Stimulated activated CD8-positive, alpha-beta memory T cell treated with anti-CD3 and anti-CD28 coated beads, Interleukin-7, amount 100 ng/mL, for 48 hours (primary cell): Measurements from ENCODE around the gene RAD52.
"Not testable (repeated sequence)": the region's sequence is repeated elsewhere in the genome, so short reads cannot be mapped to it uniquely, and the experiment has no call there.

Source experiments
- DNase-seq, 2 donors: peaks; one replicate each; pipeline ENCODE4 v3.0.0-alpha.2; 2020; ENCODE audit warnings: low read depth in 1 of 2; ENCODE audit errors: extremely low read depth in 1 of 2

RAD52 gene

DNA sequence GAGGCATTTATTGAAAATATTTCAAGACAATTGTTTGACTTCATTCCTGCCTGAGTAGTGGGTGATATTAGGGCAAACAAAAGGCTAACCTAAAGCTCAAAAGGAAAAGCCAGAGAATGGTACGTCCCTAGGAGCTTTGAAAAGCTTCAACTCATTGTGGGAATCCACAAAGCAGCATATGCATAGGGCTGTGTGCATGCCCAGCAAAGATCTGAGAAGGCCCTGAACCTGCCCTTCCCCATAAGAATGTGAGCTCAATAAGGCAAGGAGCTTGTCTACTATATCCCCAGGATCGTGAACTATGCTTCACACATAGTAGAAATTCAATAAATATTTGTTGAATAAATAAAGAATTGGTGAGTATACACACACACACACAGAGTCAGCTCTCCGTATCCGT is 19.1 kb upstream of the RAD52 start:
- no peak for DNase-seq

GRCh38 chr12:967641-968040 is 18.1 kb upstream of the RAD52 start:
- DNase-seq: no peak

DNA sequence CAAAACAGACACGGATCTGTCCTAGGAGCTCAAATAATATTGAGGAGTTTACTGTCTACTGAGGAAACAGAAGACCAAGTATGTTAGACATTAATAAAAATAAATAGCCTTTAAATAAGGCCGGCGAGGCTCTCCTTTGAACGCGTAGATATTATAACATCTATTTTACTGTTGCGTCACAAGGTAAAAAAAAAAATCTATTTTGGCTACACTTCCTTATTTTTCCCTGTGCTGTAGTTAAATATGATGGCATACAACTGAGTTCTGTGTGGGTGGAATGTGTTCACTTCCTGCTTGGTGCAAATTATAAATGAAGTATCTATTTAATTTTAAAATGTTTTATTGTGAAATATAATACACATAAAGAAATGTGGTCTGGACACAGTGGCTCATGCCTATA is 17.2 kb upstream of the RAD52 start:
- no peak for DNase-seq

- DNase-seq: no peak
Observed at GRCh38 chr12:958588-959123, 9.2 kb upstream of the RAD52 start.

GRCh38 chr12:955939-956338 is 6.4 kb upstream of the RAD52 start:
- DNase-seq: no peak

- no peak for DNase-seq
Observed at GRCh38 chr12:954741-955140, 5.2 kb upstream of the RAD52 start.

- no peak for DNase-seq
Observed at GRCh38 chr12:953776-954175, 4.3 kb upstream of the RAD52 start.

- no peak for DNase-seq
Observed at GRCh38 chr12:951176-951575, 1.7 kb upstream of the RAD52 start.

GRCh38 chr12:948238-948637 is 1.3 kb downstream of the RAD52 start:
- DNase-seq: no peak

- DNase-seq: no peak
Observed at GRCh38 chr12:946631-947030, 2.9 kb downstream of the RAD52 start.

DNA sequence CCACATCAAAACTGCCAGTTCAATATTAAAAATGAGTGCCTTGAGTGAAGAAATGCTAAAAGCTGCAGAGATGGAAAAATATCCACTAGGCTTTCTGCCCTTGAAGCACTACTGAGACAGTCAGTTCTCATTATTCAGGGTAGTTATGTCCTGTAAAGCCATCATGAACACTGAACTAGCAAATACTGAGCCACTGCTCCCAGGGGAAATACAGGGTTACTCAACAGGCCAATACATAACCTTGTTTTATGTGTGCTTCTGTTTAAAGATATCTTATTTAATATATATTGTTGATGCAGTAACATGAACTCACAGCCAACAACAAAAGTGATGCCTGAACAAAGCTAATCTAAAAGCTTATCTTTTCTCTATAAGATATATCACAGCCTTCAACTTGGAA is 3.3 kb downstream of the RAD52 start:
- DNase-seq: no peak

DNA sequence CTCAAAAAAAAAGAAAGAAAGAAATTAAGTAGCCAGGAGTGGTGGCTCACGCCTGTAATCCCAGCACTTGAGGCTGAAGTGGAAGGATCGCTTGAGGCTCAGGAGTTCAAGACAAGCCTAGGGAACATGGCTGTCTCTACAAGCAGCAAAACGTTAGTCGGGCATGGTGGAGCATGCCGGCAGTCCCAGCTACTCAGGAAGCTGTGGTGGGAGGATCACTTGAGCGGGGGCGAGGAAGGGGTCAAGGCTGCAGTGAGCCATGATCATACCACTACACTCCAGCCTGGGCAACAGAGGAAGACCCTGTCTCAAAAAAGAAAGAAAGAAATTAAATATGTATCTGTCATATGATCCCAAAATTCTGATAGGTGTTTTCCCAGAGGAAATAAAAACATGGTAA is 5.3 kb downstream of the RAD52 start:
- DNase-seq: no peak

GRCh38 chr12:943051-943450 is 6.4 kb downstream of the RAD52 start:
- no peak for DNase-seq

DNA sequence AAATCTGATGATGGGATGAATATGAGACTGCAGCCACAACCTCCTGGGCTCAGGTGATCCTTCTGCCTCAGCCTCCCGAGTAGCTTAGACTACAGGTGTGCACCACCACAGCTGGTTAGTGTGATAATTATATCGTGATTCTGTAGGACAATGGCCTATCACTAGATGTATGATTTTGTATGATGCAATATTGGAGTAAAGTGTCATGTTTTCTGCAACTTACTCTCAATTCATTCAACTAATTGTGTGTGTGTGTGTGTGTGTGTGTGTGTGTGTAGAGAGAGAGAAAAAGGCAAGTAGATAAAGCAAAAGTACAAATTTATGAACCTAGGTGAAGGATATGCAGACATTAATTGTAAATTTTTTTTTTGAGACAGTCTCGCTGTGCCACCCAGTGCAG is 10.7 kb downstream of the RAD52 start:
- no peak for DNase-seq

GRCh38 chr12:936377-937345 is 12.8 kb downstream of the RAD52 start:
- no peak for DNase-seq

GRCh38 chr12:935891-936290 is 13.6 kb downstream of the RAD52 start:
- not testable (repeated sequence) for DNase-seq

- no peak for DNase-seq
Observed at GRCh38 chr12:931591-931990, 17.9 kb downstream of the RAD52 start.

DNA sequence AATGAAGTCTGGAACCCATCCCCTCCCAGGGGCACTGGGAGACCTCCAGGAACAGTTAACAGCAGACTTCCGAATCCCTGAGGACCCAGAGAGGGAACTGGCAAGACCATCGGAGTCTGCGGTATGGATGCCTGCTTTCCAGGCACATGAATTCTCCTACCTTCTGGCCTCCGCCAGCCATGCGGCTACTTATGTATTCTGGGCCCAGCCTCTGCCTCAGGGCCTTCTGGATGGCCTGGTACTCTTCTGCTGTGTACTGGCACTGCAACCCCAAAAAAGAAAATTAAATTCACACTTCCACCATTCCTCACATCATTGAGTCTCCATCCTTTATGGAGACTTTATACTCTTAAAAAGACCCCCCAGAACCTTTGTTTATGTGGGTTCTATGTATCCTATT is 18.4 kb downstream of the RAD52 start:
- no peak for DNase-seq

DNA sequence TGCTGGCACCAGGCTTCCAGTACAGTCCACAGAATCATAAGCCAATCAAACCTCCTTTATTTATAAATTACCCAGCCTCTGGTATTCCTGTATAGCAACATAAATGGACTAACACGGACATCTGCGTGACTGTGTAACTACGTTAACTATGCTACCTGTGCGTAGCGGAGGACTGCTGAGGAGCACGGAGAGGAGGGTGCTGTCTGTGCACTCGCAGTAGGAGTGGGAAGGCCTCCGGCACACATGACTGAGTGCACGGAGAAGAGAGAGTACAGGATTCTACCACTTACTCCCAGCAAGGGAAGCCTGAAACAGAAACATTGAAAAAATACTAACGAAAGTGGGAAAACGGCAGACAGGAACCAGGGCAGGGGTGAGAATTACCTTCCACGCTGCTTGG is 22.9 kb downstream of the RAD52 start:
- no peak for DNase-seq

- no peak for DNase-seq
Observed at GRCh38 chr12:922285-922684, 27.2 kb downstream of the RAD52 start.

- no peak for DNase-seq
Observed at GRCh38 chr12:920676-921075, 28.8 kb downstream of the RAD52 start.

DNA sequence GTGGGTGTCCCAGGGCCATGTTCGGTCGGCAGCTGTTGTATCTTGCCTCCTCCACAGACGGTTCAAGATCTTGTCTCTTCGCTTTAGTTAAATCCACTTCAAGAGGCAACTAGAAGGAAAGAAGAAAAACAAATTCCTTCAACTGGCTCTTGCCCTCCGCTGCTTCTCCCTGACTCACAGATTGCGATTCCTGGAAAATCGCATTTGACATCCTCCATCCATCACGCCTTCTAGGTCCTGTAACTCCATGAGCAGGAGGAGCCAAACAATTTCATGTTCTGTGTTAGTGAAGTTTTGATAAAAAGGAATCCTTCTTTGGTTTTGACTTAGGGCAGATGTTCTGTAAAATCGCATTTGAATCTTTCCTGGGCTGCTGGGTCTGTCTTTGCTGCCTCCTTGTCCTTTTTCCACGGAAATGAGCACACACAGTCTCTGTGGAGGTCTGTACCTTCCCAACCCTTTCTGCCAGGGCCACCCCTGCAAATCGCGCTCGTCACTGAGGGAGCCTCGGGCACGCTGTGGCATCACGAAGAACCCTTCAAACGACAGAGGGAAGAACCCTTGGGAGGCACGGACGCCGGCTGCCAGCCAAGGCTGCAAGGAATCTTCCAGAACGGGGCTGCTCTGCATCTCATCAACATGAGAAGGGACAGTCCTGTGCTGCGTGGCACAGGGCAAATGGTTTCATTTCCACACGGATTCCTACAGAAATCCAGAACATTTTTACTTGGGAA is 32.6 kb downstream of the RAD52 start:
- no peak for DNase-seq
